Placental epithelial cell (primary cell): ENCODE data around the gene MYOCD. TPM values are rescaled to one million over a fixed set of nuclear protein-coding genes. Genes with fewer than 3 reads are reported as not detected.

Source experiments
- total RNA-seq: library from RNA; depleted of rRNA; stranded (reverse); fragments of >200 nt; gene quantifications from 2 replicates; pipeline ENCODE4 v1.2.3, GENCODE V29; 2012

The MYOCD gene
- total RNA-seq: 3.5 and 5.1 TPM in 2 replicates

DNA sequence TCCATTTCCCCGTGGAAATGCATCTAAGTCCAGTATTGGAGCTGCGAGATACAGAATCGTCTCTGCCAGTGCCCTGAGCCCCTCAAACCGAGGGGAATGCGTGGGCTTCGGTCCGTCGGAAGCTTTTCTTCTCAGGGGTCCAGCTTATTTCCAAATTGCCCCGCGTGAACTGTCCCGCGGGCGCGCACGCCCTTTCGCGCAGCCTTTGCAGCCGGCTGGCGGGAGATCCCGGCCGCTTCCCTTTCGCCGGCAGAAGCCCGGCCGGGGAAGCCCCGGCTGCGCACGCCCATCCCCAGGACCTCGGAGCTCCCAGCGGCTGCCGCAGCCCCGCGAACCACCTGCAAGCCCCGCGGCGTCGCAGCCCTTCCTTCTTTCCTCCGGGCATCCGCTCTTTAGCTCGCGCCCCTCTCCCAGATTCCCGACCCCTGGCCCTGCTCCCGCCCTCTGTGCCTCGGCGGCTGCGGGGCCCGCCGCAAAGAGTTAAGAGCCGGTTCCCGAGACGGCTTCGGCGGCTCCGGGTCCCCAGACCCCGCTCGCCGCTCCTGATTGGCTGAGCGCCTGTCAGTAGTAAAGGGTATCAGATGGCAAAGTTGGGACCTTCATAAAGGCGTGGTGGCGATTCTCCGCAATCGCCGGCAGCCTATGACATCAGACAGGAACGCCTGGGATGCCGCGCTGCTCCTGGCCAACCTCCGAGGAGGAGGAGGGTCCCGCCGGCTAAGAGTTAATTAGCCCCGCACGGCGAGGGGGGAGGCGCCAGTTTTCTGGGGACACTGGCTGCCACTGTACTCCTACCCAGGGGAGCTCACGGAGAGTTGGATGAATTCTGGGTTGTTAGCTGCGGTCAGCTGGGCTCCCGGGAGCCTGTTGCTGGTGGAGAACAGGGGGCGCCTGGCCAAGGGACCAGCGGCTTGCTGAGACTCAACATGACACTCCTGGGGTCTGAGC lies at the start of gene MYOCD:
TSS of gene MYOCD (plus strand) at position 628 of the 948 bp plus-strand sequence. CDS start at position 927, 299 bp downstream.

GRCh38 chr17:12789481-12790248 lies 124.0 kb downstream of the MYOCD start, which contains the start of gene ARHGAP44:
Gene ARHGAP44, plus strand, starts transcription at chr17:12789498. Its CDS starts 341 bp downstream, at chr17:12789839.

Other genes with a start within 250 kb of the MYOCD start
- 1.6 and 2.4 TPM in 2 replicates for gene ARHGAP44, start 123.6 kb downstream of the MYOCD start, total RNA-seq